CD4-positive, CD25-positive, alpha-beta regulatory T cell (primary cell): ENCODE measurements around the gene CAPG. TPM values are rescaled to one million over a fixed set of nuclear protein-coding genes. Genes with fewer than 3 reads are reported as not detected.
"Not testable (repeated sequence)": the region's sequence is repeated elsewhere in the genome, so short reads cannot be mapped to it uniquely, and the experiment has no call there.

Experiments
- ATAC-seq, 2 donors: fragments of 150-1000 bp; cut with Tn5 transposase; one replicate each; pipeline ENCODE4 v1.10.0; 2021; ENCODE audit warnings: low read depth in 2 of 2, moderate number of reproducible peaks in 2 of 2, moderate library complexity in 1 of 2
- DNase-seq, 3 donors: peaks; one replicate each; pipeline versions ENCODE4 v3.0.0 to v3.0.0-alpha.2; 2012 to 2022; ENCODE audit warnings: mixed read lengths in 1 of 3
- H3K27ac ChIP-seq: one replicate; pipeline ENCODE4 v1.7.0; 2013; ENCODE audit warnings: mild to moderate bottlenecking, low read length; ENCODE audit not compliant: insufficient read depth, poor library complexity, severe bottlenecking
- H3K27me3 ChIP-seq: one replicate; pipeline ENCODE4 v1.7.0; 2013; ENCODE audit warnings: low read length; ENCODE audit not compliant: control insufficient read depth, insufficient read depth
- H3K36me3 ChIP-seq: one replicate; pipeline ENCODE4 v1.7.0; 2013; ENCODE audit warnings: mild to moderate bottlenecking, low read length, moderate library complexity; ENCODE audit not compliant: control insufficient read depth, insufficient read depth
- H3K4me1 ChIP-seq: 2 replicates; pipeline ENCODE4 v1.7.0; 2013; ENCODE audit warnings: mild to moderate bottlenecking, low read length; ENCODE audit not compliant: insufficient read depth, control insufficient read depth, poor library complexity, severe bottlenecking
- H3K4me3 ChIP-seq: one replicate; pipeline ENCODE4 v1.7.0; 2013; ENCODE audit warnings: low read depth, mild to moderate bottlenecking, low read length, moderate library complexity
- H3K9me3 ChIP-seq, 2 experiments: 1 replicate in 1 of 2; 2 replicates in 1 of 2; pipeline ENCODE4 v1.7.0; 2013; ENCODE audit warnings: low read length in 2 of 2, mild to moderate bottlenecking in 1 of 2, moderate library complexity in 1 of 2; ENCODE audit not compliant: control insufficient read depth in 2 of 2
- H3K27ac Mint-ChIP-seq, 3 donors: one replicate each; pipeline ENCODE4 v1.8.0; 2020 to 2022; ENCODE audit warnings: mild to moderate bottlenecking in 3 of 3, mixed read lengths in 3 of 3, moderate library complexity in 2 of 3
- H3K27me3 Mint-ChIP-seq: one replicate; pipeline ENCODE4 v1.8.0; 2022; ENCODE audit warnings: mild to moderate bottlenecking, mixed read lengths
- H3K36me3 Mint-ChIP-seq: one replicate; pipeline ENCODE4 v1.8.0; 2020; ENCODE audit warnings: mixed read lengths
- H3K4me1 Mint-ChIP-seq, 4 donors: one replicate each; pipeline ENCODE4 v1.8.0; 2020 to 2022; ENCODE audit warnings: mixed read lengths in 4 of 4, mild to moderate bottlenecking in 1 of 4
- H3K4me3 Mint-ChIP-seq, 4 donors: one replicate each; pipeline ENCODE4 v1.8.0; 2020 to 2022; ENCODE audit warnings: mild to moderate bottlenecking in 4 of 4, mixed read lengths in 4 of 4, moderate library complexity in 3 of 4
- H3K9me3 Mint-ChIP-seq, 7 donors: one replicate each; pipeline ENCODE4 v1.8.0; 2020 to 2022; ENCODE audit warnings: mixed read lengths in 7 of 7, mild to moderate bottlenecking in 3 of 7, moderate library complexity in 2 of 7
- polyA plus RNA-seq, 4 donors: library from polyadenylated mRNA; unstranded; fragments of 300-500 nt; fragmentation: Illumina TruSeq; gene quantifications; one replicate each; pipeline ENCODE4 v1.2.3, GENCODE V29; 2021
- total RNA-seq: library from RNA; stranded (reverse); gene quantifications from one replicate; pipeline ENCODE4 v1.2.3, GENCODE V29; 2022

The CAPG gene
- total and polyA plus RNA-seq, 5 donors from 2014 or later = 19.9 to 74.7 (median 44.5) TPM

GRCh38 chr2:85414761-85415553 is 4.8 kb upstream of the CAPG start:
- no peaks in the 10 kb centered on the region for H3K9me3 ChIP-seq
- peaks cover 36% of the 10 kb centered on the region for H3K4me1 ChIP-seq
- no peak for ATAC-seq
- H3K27ac ChIP-seq = no peak overlapping the region
- H3K4me3 ChIP-seq = no peak overlapping the region
- peaks cover 18% of the 10 kb centered on the region for H3K27me3 Mint-ChIP-seq
- peaks cover 2% of the 10 kb centered on the region for H3K27me3 ChIP-seq
- no peaks in the 10 kb centered on the region for H3K36me3 Mint-ChIP-seq
- peaks cover 0 to 37% (median 14%) of the 10 kb centered on the region in 4 donors for H3K4me1 Mint-ChIP-seq
- H3K27ac Mint-ChIP-seq = peak overlapping the region in 2 of 3 donors; percentile 52 to 62
- peaks cover 0 to 2% (median 0%) of the 10 kb centered on the region in 7 donors for H3K9me3 Mint-ChIP-seq
- no peaks in the 10 kb centered on the region for H3K36me3 ChIP-seq
- peak overlapping the region in 2 of 4 donors; percentile 2 to 86 for H3K4me3 Mint-ChIP-seq
- no peak for DNase-seq

GRCh38 chr2:85414421-85414759 is 4.2 kb upstream of the CAPG start:
- H3K27me3 Mint-ChIP-seq = peaks cover 18% of the 10 kb centered on the region
- H3K27ac ChIP-seq, H3K9me3 Mint-ChIP-seq, H3K27me3 ChIP-seq, H3K9me3 ChIP-seq, H3K4me3 ChIP-seq, H3K27ac Mint-ChIP-seq, ATAC-seq, H3K36me3 ChIP-seq, DNase-seq, H3K36me3 Mint-ChIP-seq: not testable (repeated sequence)
- peaks cover 36% of the 10 kb centered on the region for H3K4me1 ChIP-seq
- peak overlapping the region in 1 of 4 donors; percentile 86 for H3K4me3 Mint-ChIP-seq
- peaks cover 0 to 38% (median 14%) of the 10 kb centered on the region in 4 donors for H3K4me1 Mint-ChIP-seq

GRCh38 chr2:85413592-85414420 is 3.6 kb upstream of the CAPG start:
- H3K36me3 ChIP-seq = no peaks in the 10 kb centered on the region
- peaks cover 2% of the 10 kb centered on the region for H3K27me3 ChIP-seq
- Mint-ChIP-seq H3K36me3 (no peaks in the 10 kb centered on the region), H3K4me1 (peaks cover 2 to 37% (median 14%) of the 10 kb centered on the region in 4 donors), H3K27ac (no peak overlapping the region), H3K4me3 (peak overlapping the region; percentile 50 to 86 (median 62)), H3K9me3 (peaks cover 0 to 2% (median 0%) of the 10 kb centered on the region in 7 donors), H3K27me3 (peaks cover 18% of the 10 kb centered on the region)
- H3K9me3 ChIP-seq = no peaks in the 10 kb centered on the region
- H3K4me3 ChIP-seq = no peak overlapping the region
- DNase-seq = peak in 1 of 3 donors; percentile 19
- no peak overlapping the region for H3K27ac ChIP-seq
- ATAC-seq = no peak
- H3K4me1 ChIP-seq = peaks cover 36% of the 10 kb centered on the region

GRCh38 chr2:85411405-85411748 is 1.2 kb upstream of the CAPG start:
- no peaks in the 10 kb centered on the region for H3K36me3 ChIP-seq
- Mint-ChIP-seq H3K9me3 (peaks cover 0 to 2% (median 0%) of the 10 kb centered on the region in 7 donors), H3K27ac (peak overlapping the region in 1 of 3 donors; percentile 92), H3K4me1 (peaks cover 9 to 43% (median 20%) of the 10 kb centered on the region in 4 donors), H3K36me3 (no peaks in the 10 kb centered on the region), H3K4me3 (peak overlapping the region in 2 of 4 donors; percentile 54 to 59), H3K27me3 (peaks cover 18% of the 10 kb centered on the region)
- no peak overlapping the region for H3K4me3 ChIP-seq
- DNase-seq (no peak), ATAC-seq (no peak)
- no peaks in the 10 kb centered on the region for H3K9me3 ChIP-seq
- peaks cover 34% of the 10 kb centered on the region for H3K4me1 ChIP-seq
- no peak overlapping the region for H3K27ac ChIP-seq
- peaks cover 2% of the 10 kb centered on the region for H3K27me3 ChIP-seq

- DNase-seq = no peak
- H3K4me1 ChIP-seq = peaks cover 34% of the 10 kb centered on the region
- peaks cover 9 to 49% (median 23%) of the 10 kb centered on the region in 4 donors for H3K4me1 Mint-ChIP-seq
- H3K27me3 Mint-ChIP-seq = peaks cover 18% of the 10 kb centered on the region
- no peaks in the 10 kb centered on the region for H3K9me3 ChIP-seq
- no peak for ATAC-seq
- H3K27ac ChIP-seq = no peak overlapping the region
- peaks cover 2% of the 10 kb centered on the region for H3K27me3 ChIP-seq
- peaks cover 0 to 2% (median 0%) of the 10 kb centered on the region in 7 donors for H3K9me3 Mint-ChIP-seq
- peak overlapping the region in 1 of 3 donors; percentile 92 for H3K27ac Mint-ChIP-seq
- H3K4me3 ChIP-seq = no peak overlapping the region
- H3K36me3 ChIP-seq = no peaks in the 10 kb centered on the region
- H3K36me3 Mint-ChIP-seq = no peaks in the 10 kb centered on the region
- H3K4me3 Mint-ChIP-seq = peak overlapping the region; percentile 48 to 88 (median 56)
Observed at GRCh38 chr2:85410584-85411404, 628 bp upstream of the CAPG start.

- H3K27ac Mint-ChIP-seq = peak overlapping the region in 2 of 3 donors; percentile 16 to 24
- no peaks in the 10 kb centered on the region for H3K36me3 ChIP-seq
- peak overlapping the region; percentile 29 to 66 (median 46) for H3K4me3 Mint-ChIP-seq
- ATAC-seq (peak; percentile 77 to 80), DNase-seq (peak in 1 of 3 donors; percentile 77)
- peaks cover 0 to 6% of the 10 kb centered on the region in 2 experiments for H3K9me3 ChIP-seq
- H3K27ac ChIP-seq = no peak overlapping the region
- no peaks in the 10 kb centered on the region for H3K27me3 Mint-ChIP-seq
- peaks cover 0 to 13% (median 3%) of the 10 kb centered on the region in 7 donors for H3K9me3 Mint-ChIP-seq
- peaks cover 27% of the 10 kb centered on the region for H3K4me1 ChIP-seq
- peaks cover 9 to 40% (median 25%) of the 10 kb centered on the region in 4 donors for H3K4me1 Mint-ChIP-seq
- peak overlapping the region; percentile 47 for H3K4me3 ChIP-seq
- H3K27me3 ChIP-seq = no peaks in the 10 kb centered on the region
- peaks cover 7% of the 10 kb centered on the region for H3K36me3 Mint-ChIP-seq
Observed at GRCh38 chr2:85405201-85406059, 4.7 kb downstream of the CAPG start.
